Uterus (tissue), 4 donors: Measurements from ENCODE around the gene ATP9B. TPM values are rescaled to one million over a fixed set of nuclear protein-coding genes. Genes with fewer than 3 reads are reported as not detected.

Experiments used
- DNase-seq, 2 donors: peaks; one replicate each; pipeline ENCODE4 v3.0.0-alpha.2; 2019 to 2020
- H3K27ac ChIP-seq, 2 donors: fragments of 200-600 bp; sonication (generic); 1 replicate in 1 of 2; 2 replicates in 1 of 2; pipeline ENCODE4 v1.5.1; 2016 to 2018
- H3K27me3 ChIP-seq, 2 donors: fragments of 200-600 bp; sonication (generic); one replicate each; pipeline ENCODE4 v1.5.1; 2018 to 2019; ENCODE audit warnings: control low read depth in 1 of 2
- H3K36me3 ChIP-seq, 2 donors: fragments of 200-600 bp; sonication (generic); one replicate each; pipeline ENCODE4 v1.5.1; 2019; ENCODE audit warnings: control low read depth in 1 of 2
- H3K4me1 ChIP-seq, 2 donors: fragments of 200-600 bp; sonication (generic); one replicate each; pipeline ENCODE4 v1.5.1; 2018 to 2019; ENCODE audit warnings: control low read depth in 1 of 2
- H3K4me3 ChIP-seq, 2 donors: fragments of 200-600 bp; sonication (generic); 1 replicate in 1 of 2; 2 replicates in 1 of 2; pipeline ENCODE4 v1.5.1; 2018 to 2019; ENCODE audit warnings: mild to moderate bottlenecking in 1 of 2
- H3K9me3 ChIP-seq, 2 donors: fragments of 200-600 bp; sonication (generic); one replicate each; pipeline ENCODE4 v1.5.1; 2019; ENCODE audit warnings: control low read depth in 1 of 2
- POLR2A ChIP-seq, 2 donors: fragments of 450-650 bp; IDR thresholded peaks; one replicate each; pipeline ENCODE4 v1.6.1; 2016; ENCODE audit warnings: antibody characterized with exemption in 2 of 2, mild to moderate bottlenecking in 1 of 2, moderate library complexity in 1 of 2
- intact Hi-C: fragments of 100-400 bp; cut with DNase I; formaldehyde crosslinking; loops from one replicate; pipeline ENCODE4 v1.15.1; 2023; ENCODE audit warnings: low total_unique reads
- total RNA-seq, 4 donors: library from RNA; depleted of rRNA in 3 of 4; stranded (reverse); fragments of >200 nt in 3 of 4; gene quantifications; one replicate each; pipeline versions ENCODE4 v1.1.0 to v1.2.4, GENCODE V29; 2014 to 2023
- TF ChIP-seq, protein P1 (sequence below), 4 experiments: fragments of 200-600 bp in 2 of 4; fragments of 450-650 bp in 2 of 4; sonication (generic) in 2 of 4; IDR thresholded peaks; one replicate each; pipeline ENCODE4 v1.5.1; 2016 to 2019; ENCODE audit warnings: antibody characterized with exemption in 4 of 4, mild to moderate bottlenecking in 2 of 4, moderate library complexity in 1 of 4
- donor health status: DM: yes; HTN: yes; CAD: no.

The ATP9B gene
- total RNA-seq, 4 donors from 2014 or later = 18.2 to 111 (median 70.3) TPM

DNA sequence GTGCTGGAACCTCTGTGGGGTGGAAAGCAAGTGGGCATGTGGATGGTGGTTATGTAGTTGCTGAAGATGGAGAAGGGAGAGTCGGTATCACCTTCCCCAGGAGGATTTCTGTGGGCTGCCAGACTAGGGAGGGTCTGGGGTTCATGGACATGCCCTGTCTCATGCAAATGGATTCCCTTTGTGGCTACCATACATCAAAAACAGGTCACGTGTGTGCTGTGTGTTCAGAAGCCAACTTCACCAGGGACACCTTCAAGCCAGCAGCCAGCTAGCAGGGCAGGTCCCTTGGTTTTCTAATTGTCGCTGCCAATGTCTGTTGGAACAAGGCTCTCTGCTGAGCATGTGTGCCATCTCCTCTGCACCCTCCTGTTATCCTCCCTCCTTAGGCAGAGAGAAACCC is 155.2 kb downstream of the ATP9B start:
- no peaks in the 10 kb centered on the region for H3K4me1 ChIP-seq
- DNase-seq = no peak

DNA sequence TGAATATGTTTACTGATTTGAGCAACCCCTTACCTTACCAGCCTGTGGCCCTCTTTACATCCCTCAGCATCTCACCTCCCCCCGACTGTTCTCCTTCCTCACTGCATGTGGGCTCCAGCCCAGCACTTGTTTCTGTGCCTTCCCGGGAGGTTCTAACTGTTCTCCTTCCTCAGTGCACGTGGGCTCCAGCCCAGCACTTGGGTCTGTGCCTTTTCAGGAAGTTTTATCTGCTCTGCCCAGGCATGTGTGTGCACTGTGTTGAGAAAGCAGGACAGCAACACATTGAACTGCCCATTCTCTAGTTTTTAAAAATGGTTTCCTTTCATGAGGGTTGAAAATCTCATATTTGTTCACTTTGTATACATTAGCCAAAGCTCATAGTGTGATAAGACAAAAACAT is 158.4 kb downstream of the ATP9B start:
- TF ChIP-seq, protein P1, sequence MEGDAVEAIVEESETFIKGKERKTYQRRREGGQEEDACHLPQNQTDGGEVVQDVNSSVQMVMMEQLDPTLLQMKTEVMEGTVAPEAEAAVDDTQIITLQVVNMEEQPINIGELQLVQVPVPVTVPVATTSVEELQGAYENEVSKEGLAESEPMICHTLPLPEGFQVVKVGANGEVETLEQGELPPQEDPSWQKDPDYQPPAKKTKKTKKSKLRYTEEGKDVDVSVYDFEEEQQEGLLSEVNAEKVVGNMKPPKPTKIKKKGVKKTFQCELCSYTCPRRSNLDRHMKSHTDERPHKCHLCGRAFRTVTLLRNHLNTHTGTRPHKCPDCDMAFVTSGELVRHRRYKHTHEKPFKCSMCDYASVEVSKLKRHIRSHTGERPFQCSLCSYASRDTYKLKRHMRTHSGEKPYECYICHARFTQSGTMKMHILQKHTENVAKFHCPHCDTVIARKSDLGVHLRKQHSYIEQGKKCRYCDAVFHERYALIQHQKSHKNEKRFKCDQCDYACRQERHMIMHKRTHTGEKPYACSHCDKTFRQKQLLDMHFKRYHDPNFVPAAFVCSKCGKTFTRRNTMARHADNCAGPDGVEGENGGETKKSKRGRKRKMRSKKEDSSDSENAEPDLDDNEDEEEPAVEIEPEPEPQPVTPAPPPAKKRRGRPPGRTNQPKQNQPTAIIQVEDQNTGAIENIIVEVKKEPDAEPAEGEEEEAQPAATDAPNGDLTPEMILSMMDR (IDR thresholded peaks at IDR 0.05) = no peak
- TF ChIP-seq POLR2A (IDR thresholded peaks at IDR 0.05) = no peak
- intact Hi-C loops = no loop called here
- no peak overlapping the region for H3K27ac ChIP-seq
- H3K36me3 ChIP-seq = no peaks in the 10 kb centered on the region
- no peak for DNase-seq
- no peaks in the 10 kb centered on the region for H3K27me3 ChIP-seq
- no peaks in the 10 kb centered on the region for H3K4me1 ChIP-seq
- no peaks in the 10 kb centered on the region for H3K9me3 ChIP-seq
- no peak overlapping the region for H3K4me3 ChIP-seq

More for the DNA sequence above, 155.2 kb downstream of the ATP9B start:
- Histone ChIP-seq H3K9me3 (no peaks in the 10 kb centered on the region), H3K27ac (no peak overlapping the region), H3K4me3 (no peak overlapping the region), H3K27me3 (no peaks in the 10 kb centered on the region), H3K36me3 (no peaks in the 10 kb centered on the region)
- TF ChIP-seq POLR2A (IDR thresholded peaks at IDR 0.05) = no peak
- TF ChIP-seq, protein P1 (IDR thresholded peaks at IDR 0.05) = no peak
- intact Hi-C loops = no loop called here

DNA sequence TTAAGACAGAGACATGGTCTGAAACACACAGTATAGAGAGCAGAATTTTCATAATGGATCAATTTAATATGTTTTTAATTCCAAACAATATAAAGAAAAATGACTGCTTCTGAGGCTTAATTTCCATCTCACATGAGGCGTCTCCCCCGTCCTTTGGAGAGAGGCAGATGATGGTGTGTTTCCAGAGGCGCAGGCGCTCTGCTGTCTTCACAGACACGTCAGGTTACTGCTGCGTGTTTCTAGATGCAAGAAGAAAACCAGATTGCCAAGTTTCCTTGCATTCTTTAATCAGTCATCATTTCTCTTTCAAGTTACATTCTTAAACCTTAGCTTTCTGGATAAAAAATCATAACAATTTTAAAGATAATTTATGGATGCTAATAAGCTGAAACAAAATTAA is 160.2 kb downstream of the ATP9B start:
- Histone ChIP-seq H3K4me1 (no peaks in the 10 kb centered on the region), H3K27ac (no peak overlapping the region), H3K36me3 (no peaks in the 10 kb centered on the region), H3K27me3 (no peaks in the 10 kb centered on the region), H3K4me3 (no peak overlapping the region), H3K9me3 (no peaks in the 10 kb centered on the region)
- intact Hi-C loops = no loop called here
- TF ChIP-seq, protein P1 (IDR thresholded peaks at IDR 0.05) = no peak
- TF ChIP-seq POLR2A (IDR thresholded peaks at IDR 0.05) = no peak
- no peak for DNase-seq

DNA sequence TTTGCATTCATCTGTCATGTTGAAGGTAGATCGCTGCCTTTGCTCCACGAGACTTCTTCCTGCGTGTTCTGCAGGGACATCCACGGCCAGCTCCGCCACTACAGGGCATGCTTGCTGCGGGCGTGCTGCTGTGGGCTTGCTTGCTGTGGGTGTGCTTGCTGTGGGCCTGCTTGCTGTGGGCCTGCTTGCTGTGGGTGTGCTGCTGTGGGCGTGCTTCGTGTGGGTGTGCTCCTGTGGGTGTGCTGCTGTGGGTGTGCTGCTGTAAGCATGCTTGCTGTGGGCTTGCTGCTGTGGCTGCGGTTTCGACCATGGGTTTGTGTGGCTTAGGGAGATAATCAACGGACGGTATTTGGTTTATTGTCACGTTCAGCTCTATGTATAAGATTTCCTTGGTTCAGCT is 165.2 kb downstream of the ATP9B start:
- no peak overlapping the region for H3K4me3 ChIP-seq
- no peaks in the 10 kb centered on the region for H3K36me3 ChIP-seq
- no peaks in the 10 kb centered on the region for H3K27me3 ChIP-seq
- intact Hi-C loops = no loop called here
- no peaks in the 10 kb centered on the region for H3K9me3 ChIP-seq
- no peaks in the 10 kb centered on the region for H3K4me1 ChIP-seq
- no peak overlapping the region for H3K27ac ChIP-seq
- no peak for DNase-seq
- TF ChIP-seq POLR2A (IDR thresholded peaks at IDR 0.05) = no peak
- TF ChIP-seq, protein P1 (IDR thresholded peaks at IDR 0.05) = no peak

DNA sequence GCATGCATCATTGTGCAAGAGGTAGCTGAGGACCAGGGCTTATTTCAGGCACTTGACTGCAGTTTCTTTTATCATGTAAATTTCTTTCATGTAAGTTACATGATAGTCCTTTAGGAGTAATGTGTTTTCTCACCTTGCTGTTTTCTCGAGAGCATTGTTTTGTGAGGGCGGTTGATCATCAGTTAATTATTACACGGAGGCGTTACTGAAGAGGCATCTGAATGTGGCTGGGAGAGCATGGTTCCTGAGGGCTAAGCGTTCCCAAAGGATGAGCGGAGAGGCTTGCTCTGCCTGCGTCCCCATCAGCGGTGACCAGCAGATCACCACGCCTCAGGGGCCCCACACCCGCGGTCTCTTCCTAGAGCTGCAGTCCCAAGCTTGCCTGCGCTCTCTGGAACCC is 170.4 kb downstream of the ATP9B start:
- TF ChIP-seq POLR2A (IDR thresholded peaks at IDR 0.05) = no peak
- TF ChIP-seq, protein P1 (IDR thresholded peaks at IDR 0.05) = no peak
- no peak for DNase-seq
- Histone ChIP-seq H3K9me3 (no peaks in the 10 kb centered on the region), H3K27me3 (no peaks in the 10 kb centered on the region), H3K4me1 (no peaks in the 10 kb centered on the region), H3K36me3 (no peaks in the 10 kb centered on the region), H3K4me3 (no peak overlapping the region), H3K27ac (no peak overlapping the region)
- intact Hi-C loops = no loop called here
